GM23338 (cell line): ENCODE measurements around the gene EXOC7. TPM values are rescaled to one million over a fixed set of nuclear protein-coding genes. Genes with fewer than 3 reads are reported as not detected.

Experiments
- ATAC-seq: fragments of 200-7000 bp; cut with Tn5 transposase; 3 replicates; pipeline ENCODE4 v1.9.1; 2020
- DNase-seq: peaks from one replicate; pipeline ENCODE4 v3.0.0-alpha.2; 2015; ENCODE audit warnings: low spot score
- H2AFZ ChIP-seq: fragments of 200-600 bp; sonication (generic); 2 replicates; pipeline ENCODE4 v1.8.0; 2016; ENCODE audit warnings: antibody characterized with exemption, mild to moderate bottlenecking, moderate library complexity
- H3F3A ChIP-seq: fragments of 200-600 bp; sonication (generic); replicated peaks from 2 replicates; pipeline ENCODE4 v1.8.0; 2017; ENCODE audit warnings: antibody characterized with exemption, mixed run types, low read depth
- H3K27ac ChIP-seq: fragments of 200-600 bp; sonication (generic); 2 replicates; pipeline ENCODE4 v1.6.1; 2016; ENCODE audit warnings: low read depth
- H3K27me3 ChIP-seq: fragments of 200-600 bp; sonication (generic); 2 replicates; pipeline ENCODE4 v1.8.0; 2016; ENCODE audit warnings: mild to moderate bottlenecking, mixed run types, moderate library complexity; ENCODE audit not compliant: insufficient read depth
- H3K36me3 ChIP-seq: fragments of 200-600 bp; sonication (generic); 2 replicates; pipeline ENCODE4 v1.8.0; 2016; ENCODE audit warnings: mild to moderate bottlenecking; ENCODE audit not compliant: insufficient read depth
- H3K4me1 ChIP-seq: fragments of 200-600 bp; sonication (generic); 2 replicates; pipeline ENCODE4 v1.8.0; 2016; ENCODE audit warnings: mild to moderate bottlenecking, moderate library complexity; ENCODE audit not compliant: insufficient read depth
- H3K4me2 ChIP-seq: fragments of 200-600 bp; sonication (generic); 2 replicates; pipeline ENCODE4 v1.7.1; 2017; ENCODE audit warnings: mixed run types
- H3K4me3 ChIP-seq: fragments of 200-600 bp; sonication (generic); 2 replicates; pipeline ENCODE4 v1.6.1; 2016; ENCODE audit warnings: mixed run types
- H3K79me2 ChIP-seq: fragments of 200-600 bp; sonication (generic); replicated peaks from 2 replicates; pipeline ENCODE4 v1.8.0; 2017; ENCODE audit warnings: mild to moderate bottlenecking; ENCODE audit not compliant: insufficient read depth
- H3K9me2 ChIP-seq: fragments of 200-600 bp; sonication (generic); 2 replicates; pipeline ENCODE4 v1.8.0; 2017; ENCODE audit not compliant: insufficient read depth
- H4K20me1 ChIP-seq: fragments of 200-600 bp; sonication (generic); replicated peaks from 2 replicates; pipeline ENCODE4 v1.8.0; 2017; ENCODE audit warnings: mild to moderate bottlenecking; ENCODE audit not compliant: insufficient read depth
- H3K27ac Mint-ChIP-seq: 2 replicates; pipeline ENCODE4 v1.8.0; 2020; ENCODE audit warnings: inconsistent platforms, mild to moderate bottlenecking, moderate library complexity, mixed read lengths
- H3K27me3 Mint-ChIP-seq: 3 replicates; pipeline ENCODE4 v1.8.0; 2022; ENCODE audit warnings: low read depth, mild to moderate bottlenecking, moderate library complexity, mixed read lengths, inconsistent platforms; ENCODE audit not compliant: insufficient read depth, poor library complexity
- H3K36me3 Mint-ChIP-seq: 3 replicates; pipeline ENCODE4 v1.8.0; 2021; ENCODE audit warnings: low read depth, mild to moderate bottlenecking, inconsistent platforms, moderate library complexity, mixed read lengths
- H3K4me1 Mint-ChIP-seq: 3 replicates; pipeline ENCODE4 v1.8.0; 2020; ENCODE audit warnings: mild to moderate bottlenecking, inconsistent platforms, mixed read lengths
- H3K4me3 Mint-ChIP-seq: 3 replicates; pipeline ENCODE4 v1.8.0; 2021; ENCODE audit warnings: moderate library complexity, mild to moderate bottlenecking, inconsistent platforms, mixed read lengths
- H3K9me3 Mint-ChIP-seq: 3 replicates; pipeline ENCODE4 v1.8.0; 2020; ENCODE audit warnings: moderate library complexity, mild to moderate bottlenecking, inconsistent platforms, mixed read lengths
- CREB1 ChIP-seq: fragments of 250-450 bp; sonication (Bioruptor Pico); IDR thresholded peaks from 2 replicates; pipeline ENCODE4 v1.5.0; 2020; ENCODE audit warnings: low read depth, mild to moderate bottlenecking, moderate library complexity
- EZH2 ChIP-seq: fragments of 200-600 bp; sonication (generic); IDR thresholded peaks from one replicate; pipeline ENCODE4 v1.8.0; 2017; ENCODE audit warnings: antibody characterized with exemption, mild to moderate bottlenecking, low read depth; ENCODE audit not compliant: unreplicated experiment
- EZH2phosphoT487 ChIP-seq: fragments of 200-600 bp; sonication (generic); IDR thresholded peaks from one replicate; pipeline ENCODE4 v1.8.1; 2018; ENCODE audit warnings: antibody characterized with exemption; ENCODE audit not compliant: unreplicated experiment
- JUNB ChIP-seq: IDR thresholded peaks from one replicate; pipeline ENCODE4 v1.6.1; 2016; ENCODE audit warnings: antibody characterized with exemption; ENCODE audit not compliant: unreplicated experiment
- NANOG ChIP-seq: IDR thresholded peaks from 2 replicates; pipeline ENCODE4 v1.6.1; 2016; ENCODE audit warnings: antibody characterized with exemption, borderline replicate concordance
- POLR2AphosphoS5 ChIP-seq: IDR thresholded peaks from 2 replicates; pipeline ENCODE4 v1.6.1; 2016; ENCODE audit warnings: antibody characterized with exemption, low read depth
- STAT1 ChIP-seq: IDR thresholded peaks from one replicate; pipeline ENCODE4 v1.6.1; 2016; ENCODE audit warnings: antibody characterized with exemption; ENCODE audit not compliant: unreplicated experiment
- ZNF114 ChIP-seq: fragments of 250-450 bp; sonication (Bioruptor Pico); IDR thresholded peaks from 2 replicates; pipeline ENCODE4 v1.5.0; 2020; ENCODE audit warnings: mild to moderate bottlenecking, moderate library complexity
- ZNF331 ChIP-seq: fragments of 250-450 bp; sonication (Bioruptor Pico); IDR thresholded peaks from 2 replicates; pipeline ENCODE4 v1.5.0; 2020; ENCODE audit warnings: low read depth, mild to moderate bottlenecking, moderate library complexity
- polyA plus RNA-seq: library from polyadenylated mRNA; unstranded; fragments of >200 nt; fragmentation: Nextera tagmentation; extraction: Ambion mirVana; gene quantifications from 2 replicates; pipeline ENCODE4 v1.2.1, GENCODE V29; 2016
- total RNA-seq: library from RNA; depleted of rRNA; stranded (reverse); fragments of >200 nt; shearing (Covaris generic); gene quantifications from 2 replicates; pipeline ENCODE4 v1.2.3, GENCODE V29; 2014
- TF ChIP-seq, protein P1 (sequence below): IDR thresholded peaks from one replicate; pipeline ENCODE4 v1.6.1; 2018; ENCODE audit warnings: antibody characterized with exemption; ENCODE audit not compliant: unreplicated experiment
- TF ChIP-seq, protein P2 (sequence below): IDR thresholded peaks from 2 replicates; pipeline ENCODE4 v1.6.1; 2016; ENCODE audit warnings: antibody characterized with exemption
- TF ChIP-seq, protein P3 (sequence below), 2 experiments: fragments of 200-600 bp in 1 of 2; sonication (generic) in 1 of 2; conservative IDR thresholded peaks; 2 replicates each; pipeline versions ENCODE4 v1.5.1 to v1.6.1; 2016 to 2017; ENCODE audit warnings: antibody characterized with exemption in 2 of 2, low read depth in 2 of 2, mild to moderate bottlenecking in 2 of 2, moderate library complexity in 1 of 2
- TF ChIP-seq, protein P4 (sequence below): fragments of 250-450 bp; sonication (Bioruptor Pico); IDR thresholded peaks from 2 replicates; pipeline ENCODE4 v1.5.0; 2020; ENCODE audit warnings: mild to moderate bottlenecking, moderate library complexity

The EXOC7 gene
- total and polyA plus RNA-seq, 2 experiments from 2014 or later = 75.4 to 77.4 TPM

DNA sequence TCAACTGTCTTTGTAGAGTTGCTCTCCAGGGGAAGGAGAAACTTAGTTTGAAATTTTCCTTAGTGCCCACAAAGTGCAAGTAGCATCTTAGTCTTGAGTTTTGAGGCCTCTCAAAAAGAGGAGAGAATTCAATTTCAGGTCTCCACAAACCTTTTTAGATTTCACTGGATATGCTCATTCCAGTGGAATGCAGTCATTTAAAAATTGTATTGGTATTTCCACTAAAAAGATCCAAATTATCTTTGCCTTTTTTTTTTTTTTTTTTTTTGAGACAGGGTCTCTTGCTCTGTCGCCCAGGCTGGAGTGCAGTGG is 44.4 kb upstream of the EXOC7 start:
- TF ChIP-seq, protein P1, sequence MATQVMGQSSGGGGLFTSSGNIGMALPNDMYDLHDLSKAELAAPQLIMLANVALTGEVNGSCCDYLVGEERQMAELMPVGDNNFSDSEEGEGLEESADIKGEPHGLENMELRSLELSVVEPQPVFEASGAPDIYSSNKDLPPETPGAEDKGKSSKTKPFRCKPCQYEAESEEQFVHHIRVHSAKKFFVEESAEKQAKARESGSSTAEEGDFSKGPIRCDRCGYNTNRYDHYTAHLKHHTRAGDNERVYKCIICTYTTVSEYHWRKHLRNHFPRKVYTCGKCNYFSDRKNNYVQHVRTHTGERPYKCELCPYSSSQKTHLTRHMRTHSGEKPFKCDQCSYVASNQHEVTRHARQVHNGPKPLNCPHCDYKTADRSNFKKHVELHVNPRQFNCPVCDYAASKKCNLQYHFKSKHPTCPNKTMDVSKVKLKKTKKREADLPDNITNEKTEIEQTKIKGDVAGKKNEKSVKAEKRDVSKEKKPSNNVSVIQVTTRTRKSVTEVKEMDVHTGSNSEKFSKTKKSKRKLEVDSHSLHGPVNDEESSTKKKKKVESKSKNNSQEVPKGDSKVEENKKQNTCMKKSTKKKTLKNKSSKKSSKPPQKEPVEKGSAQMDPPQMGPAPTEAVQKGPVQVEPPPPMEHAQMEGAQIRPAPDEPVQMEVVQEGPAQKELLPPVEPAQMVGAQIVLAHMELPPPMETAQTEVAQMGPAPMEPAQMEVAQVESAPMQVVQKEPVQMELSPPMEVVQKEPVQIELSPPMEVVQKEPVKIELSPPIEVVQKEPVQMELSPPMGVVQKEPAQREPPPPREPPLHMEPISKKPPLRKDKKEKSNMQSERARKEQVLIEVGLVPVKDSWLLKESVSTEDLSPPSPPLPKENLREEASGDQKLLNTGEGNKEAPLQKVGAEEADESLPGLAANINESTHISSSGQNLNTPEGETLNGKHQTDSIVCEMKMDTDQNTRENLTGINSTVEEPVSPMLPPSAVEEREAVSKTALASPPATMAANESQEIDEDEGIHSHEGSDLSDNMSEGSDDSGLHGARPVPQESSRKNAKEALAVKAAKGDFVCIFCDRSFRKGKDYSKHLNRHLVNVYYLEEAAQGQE = no peak
- TF ChIP-seq ZNF114 = no peak
- TF ChIP-seq NANOG = no peak
- TF ChIP-seq, protein P2, sequence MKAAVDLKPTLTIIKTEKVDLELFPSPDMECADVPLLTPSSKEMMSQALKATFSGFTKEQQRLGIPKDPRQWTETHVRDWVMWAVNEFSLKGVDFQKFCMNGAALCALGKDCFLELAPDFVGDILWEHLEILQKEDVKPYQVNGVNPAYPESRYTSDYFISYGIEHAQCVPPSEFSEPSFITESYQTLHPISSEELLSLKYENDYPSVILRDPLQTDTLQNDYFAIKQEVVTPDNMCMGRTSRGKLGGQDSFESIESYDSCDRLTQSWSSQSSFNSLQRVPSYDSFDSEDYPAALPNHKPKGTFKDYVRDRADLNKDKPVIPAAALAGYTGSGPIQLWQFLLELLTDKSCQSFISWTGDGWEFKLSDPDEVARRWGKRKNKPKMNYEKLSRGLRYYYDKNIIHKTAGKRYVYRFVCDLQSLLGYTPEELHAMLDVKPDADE = no peak
- no peak for TF ChIP-seq STAT1
- TF ChIP-seq ZNF331 = no peak
- TF ChIP-seq JUNB = no peak
- no peak for TF ChIP-seq POLR2AphosphoS5
- TF ChIP-seq, protein P3, sequence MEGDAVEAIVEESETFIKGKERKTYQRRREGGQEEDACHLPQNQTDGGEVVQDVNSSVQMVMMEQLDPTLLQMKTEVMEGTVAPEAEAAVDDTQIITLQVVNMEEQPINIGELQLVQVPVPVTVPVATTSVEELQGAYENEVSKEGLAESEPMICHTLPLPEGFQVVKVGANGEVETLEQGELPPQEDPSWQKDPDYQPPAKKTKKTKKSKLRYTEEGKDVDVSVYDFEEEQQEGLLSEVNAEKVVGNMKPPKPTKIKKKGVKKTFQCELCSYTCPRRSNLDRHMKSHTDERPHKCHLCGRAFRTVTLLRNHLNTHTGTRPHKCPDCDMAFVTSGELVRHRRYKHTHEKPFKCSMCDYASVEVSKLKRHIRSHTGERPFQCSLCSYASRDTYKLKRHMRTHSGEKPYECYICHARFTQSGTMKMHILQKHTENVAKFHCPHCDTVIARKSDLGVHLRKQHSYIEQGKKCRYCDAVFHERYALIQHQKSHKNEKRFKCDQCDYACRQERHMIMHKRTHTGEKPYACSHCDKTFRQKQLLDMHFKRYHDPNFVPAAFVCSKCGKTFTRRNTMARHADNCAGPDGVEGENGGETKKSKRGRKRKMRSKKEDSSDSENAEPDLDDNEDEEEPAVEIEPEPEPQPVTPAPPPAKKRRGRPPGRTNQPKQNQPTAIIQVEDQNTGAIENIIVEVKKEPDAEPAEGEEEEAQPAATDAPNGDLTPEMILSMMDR (conservative IDR thresholded peaks at IDR 0.05; ENCODE audit: low read depth in 2 of 2) = no peak; a peak in 1 of 4 replicates
- no peak for TF ChIP-seq EZH2
- TF ChIP-seq, protein P4, sequence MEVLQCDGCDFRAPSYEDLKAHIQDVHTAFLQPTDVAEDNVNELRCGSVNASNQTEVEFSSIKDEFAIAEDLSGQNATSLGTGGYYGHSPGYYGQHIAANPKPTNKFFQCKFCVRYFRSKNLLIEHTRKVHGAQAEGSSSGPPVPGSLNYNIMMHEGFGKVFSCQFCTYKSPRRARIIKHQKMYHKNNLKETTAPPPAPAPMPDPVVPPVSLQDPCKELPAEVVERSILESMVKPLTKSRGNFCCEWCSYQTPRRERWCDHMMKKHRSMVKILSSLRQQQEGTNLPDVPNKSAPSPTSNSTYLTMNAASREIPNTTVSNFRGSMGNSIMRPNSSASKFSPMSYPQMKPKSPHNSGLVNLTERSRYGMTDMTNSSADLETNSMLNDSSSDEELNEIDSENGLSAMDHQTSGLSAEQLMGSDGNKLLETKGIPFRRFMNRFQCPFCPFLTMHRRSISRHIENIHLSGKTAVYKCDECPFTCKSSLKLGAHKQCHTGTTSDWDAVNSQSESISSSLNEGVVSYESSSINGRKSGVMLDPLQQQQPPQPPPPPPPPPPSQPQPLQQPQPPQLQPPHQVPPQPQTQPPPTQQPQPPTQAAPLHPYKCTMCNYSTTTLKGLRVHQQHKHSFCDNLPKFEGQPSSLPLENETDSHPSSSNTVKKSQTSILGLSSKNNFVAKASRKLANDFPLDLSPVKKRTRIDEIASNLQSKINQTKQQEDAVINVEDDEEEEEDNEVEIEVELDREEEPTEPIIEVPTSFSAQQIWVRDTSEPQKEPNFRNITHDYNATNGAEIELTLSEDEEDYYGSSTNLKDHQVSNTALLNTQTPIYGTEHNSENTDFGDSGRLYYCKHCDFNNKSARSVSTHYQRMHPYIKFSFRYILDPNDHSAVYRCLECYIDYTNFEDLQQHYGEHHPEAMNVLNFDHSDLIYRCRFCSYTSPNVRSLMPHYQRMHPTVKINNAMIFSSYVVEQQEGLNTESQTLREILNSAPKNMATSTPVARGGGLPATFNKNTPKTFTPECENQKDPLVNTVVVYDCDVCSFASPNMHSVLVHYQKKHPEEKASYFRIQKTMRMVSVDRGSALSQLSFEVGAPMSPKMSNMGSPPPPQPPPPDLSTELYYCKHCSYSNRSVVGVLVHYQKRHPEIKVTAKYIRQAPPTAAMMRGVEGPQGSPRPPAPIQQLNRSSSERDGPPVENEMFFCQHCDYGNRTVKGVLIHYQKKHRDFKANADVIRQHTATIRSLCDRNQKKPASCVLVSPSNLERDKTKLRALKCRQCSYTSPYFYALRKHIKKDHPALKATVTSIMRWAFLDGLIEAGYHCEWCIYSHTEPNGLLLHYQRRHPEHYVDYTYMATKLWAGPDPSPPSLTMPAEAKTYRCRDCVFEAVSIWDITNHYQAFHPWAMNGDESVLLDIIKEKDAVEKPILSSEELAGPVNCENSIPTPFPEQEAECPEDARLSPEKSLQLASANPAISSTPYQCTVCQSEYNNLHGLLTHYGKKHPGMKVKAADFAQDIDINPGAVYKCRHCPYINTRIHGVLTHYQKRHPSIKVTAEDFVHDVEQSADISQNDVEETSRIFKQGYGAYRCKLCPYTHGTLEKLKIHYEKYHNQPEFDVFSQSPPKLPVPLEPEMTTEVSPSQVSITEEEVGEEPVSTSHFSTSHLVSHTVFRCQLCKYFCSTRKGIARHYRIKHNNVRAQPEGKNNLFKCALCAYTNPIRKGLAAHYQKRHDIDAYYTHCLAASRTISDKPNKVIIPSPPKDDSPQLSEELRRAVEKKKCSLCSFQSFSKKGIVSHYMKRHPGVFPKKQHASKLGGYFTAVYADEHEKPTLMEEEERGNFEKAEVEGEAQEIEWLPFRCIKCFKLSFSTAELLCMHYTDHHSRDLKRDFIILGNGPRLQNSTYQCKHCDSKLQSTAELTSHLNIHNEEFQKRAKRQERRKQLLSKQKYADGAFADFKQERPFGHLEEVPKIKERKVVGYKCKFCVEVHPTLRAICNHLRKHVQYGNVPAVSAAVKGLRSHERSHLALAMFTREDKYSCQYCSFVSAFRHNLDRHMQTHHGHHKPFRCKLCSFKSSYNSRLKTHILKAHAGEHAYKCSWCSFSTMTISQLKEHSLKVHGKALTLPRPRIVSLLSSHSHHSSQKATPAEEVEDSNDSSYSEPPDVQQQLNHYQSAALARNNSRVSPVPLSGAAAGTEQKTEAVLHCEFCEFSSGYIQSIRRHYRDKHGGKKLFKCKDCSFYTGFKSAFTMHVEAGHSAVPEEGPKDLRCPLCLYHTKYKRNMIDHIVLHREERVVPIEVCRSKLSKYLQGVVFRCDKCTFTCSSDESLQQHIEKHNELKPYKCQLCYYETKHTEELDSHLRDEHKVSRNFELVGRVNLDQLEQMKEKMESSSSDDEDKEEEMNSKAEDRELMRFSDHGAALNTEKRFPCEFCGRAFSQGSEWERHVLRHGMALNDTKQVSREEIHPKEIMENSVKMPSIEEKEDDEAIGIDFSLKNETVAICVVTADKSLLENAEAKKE = no peak
- TF ChIP-seq EZH2phosphoT487 = no peak
- TF ChIP-seq CREB1 (CRISPR knock-in tag) = no peak
- no peaks in the 10 kb centered on the region for H3K9me2 ChIP-seq
- DNase-seq (no peak), ATAC-seq (no peak)
- no peaks in the 10 kb centered on the region for H3K36me3 ChIP-seq
- H3K27ac ChIP-seq = no peak overlapping the region
- H3K4me2 ChIP-seq = no peak overlapping the region
- no peak overlapping the region for H2AFZ ChIP-seq
- H3K27me3 Mint-ChIP-seq = peaks cover 15% of the 10 kb centered on the region
- no peak overlapping the region for H3K4me3 ChIP-seq
- H3K27ac Mint-ChIP-seq = no peak overlapping the region
- H3K36me3 Mint-ChIP-seq = peaks cover 5% of the 10 kb centered on the region; the same call in 1 of the 3 replicates
- H3K9me3 Mint-ChIP-seq = no peaks in the 10 kb centered on the region
- no peaks in the 10 kb centered on the region for H3K79me2 ChIP-seq
- H3F3A ChIP-seq = peaks cover 21% of the 10 kb centered on the region
- H3K27me3 ChIP-seq = peaks cover 17% of the 10 kb centered on the region
- H3K4me1 ChIP-seq = peaks cover 28% of the 10 kb centered on the region
- H3K4me1 Mint-ChIP-seq = peaks cover 40% of the 10 kb centered on the region
- no peak overlapping the region for H3K4me3 Mint-ChIP-seq
- H4K20me1 ChIP-seq = no peaks in the 10 kb centered on the region
